Right lung (tissue), 5 donors: ENCODE data around the gene COASY. TPM values are rescaled to one million over a fixed set of nuclear protein-coding genes. Genes with fewer than 3 reads are reported as not detected.
"Not testable (repeated sequence)": the region's sequence is repeated elsewhere in the genome, so short reads cannot be mapped to it uniquely, and the experiment has no call there.

Experiments
- DNase-seq, 2 donors: peaks; one replicate each; pipeline ENCODE4 v3.0.0-alpha.2; 2013
- polyA plus RNA-seq, 5 donors: library from polyadenylated mRNA; unstranded; fragments of 120-200 nt; gene quantifications; one replicate each; pipeline versions ENCODE4 v1.2.1 to v1.2.3, GENCODE V29; 2013; ENCODE audit warnings: inconsistent platforms in 1 of 5, low replicate concordance in 1 of 5; ENCODE audit not compliant: insufficient read length in 5 of 5, insufficient read depth in 1 of 5

Gene COASY
- polyA plus RNA-seq, 5 donors = 33.5 to 46.9 (median 41.0) TPM

DNA sequence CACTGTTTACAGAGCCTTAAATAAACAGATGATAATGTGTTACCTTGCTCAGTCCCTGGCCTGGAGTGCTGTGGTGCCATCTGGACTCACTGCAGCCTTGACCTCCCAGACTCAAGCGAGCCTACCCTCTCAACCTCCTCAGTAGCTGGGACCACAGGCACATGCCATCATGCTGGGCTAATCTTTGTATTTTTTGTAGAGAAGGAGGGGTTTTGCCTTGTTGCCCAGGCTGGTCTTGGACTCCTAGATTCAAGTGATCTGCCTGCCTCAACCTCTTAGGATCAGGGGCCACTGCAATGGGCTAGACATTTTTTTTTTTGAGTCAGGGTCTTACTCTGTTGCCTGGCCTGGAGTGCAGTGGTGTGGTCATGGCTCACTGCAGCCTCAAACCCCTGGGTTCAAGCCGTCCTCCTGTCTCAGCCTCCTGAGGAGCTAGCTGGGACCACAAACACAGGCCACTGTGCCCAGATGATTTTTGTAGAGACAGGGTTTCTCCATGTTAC lies 30.9 kb upstream of the COASY start:
- no peak for DNase-seq

DNA sequence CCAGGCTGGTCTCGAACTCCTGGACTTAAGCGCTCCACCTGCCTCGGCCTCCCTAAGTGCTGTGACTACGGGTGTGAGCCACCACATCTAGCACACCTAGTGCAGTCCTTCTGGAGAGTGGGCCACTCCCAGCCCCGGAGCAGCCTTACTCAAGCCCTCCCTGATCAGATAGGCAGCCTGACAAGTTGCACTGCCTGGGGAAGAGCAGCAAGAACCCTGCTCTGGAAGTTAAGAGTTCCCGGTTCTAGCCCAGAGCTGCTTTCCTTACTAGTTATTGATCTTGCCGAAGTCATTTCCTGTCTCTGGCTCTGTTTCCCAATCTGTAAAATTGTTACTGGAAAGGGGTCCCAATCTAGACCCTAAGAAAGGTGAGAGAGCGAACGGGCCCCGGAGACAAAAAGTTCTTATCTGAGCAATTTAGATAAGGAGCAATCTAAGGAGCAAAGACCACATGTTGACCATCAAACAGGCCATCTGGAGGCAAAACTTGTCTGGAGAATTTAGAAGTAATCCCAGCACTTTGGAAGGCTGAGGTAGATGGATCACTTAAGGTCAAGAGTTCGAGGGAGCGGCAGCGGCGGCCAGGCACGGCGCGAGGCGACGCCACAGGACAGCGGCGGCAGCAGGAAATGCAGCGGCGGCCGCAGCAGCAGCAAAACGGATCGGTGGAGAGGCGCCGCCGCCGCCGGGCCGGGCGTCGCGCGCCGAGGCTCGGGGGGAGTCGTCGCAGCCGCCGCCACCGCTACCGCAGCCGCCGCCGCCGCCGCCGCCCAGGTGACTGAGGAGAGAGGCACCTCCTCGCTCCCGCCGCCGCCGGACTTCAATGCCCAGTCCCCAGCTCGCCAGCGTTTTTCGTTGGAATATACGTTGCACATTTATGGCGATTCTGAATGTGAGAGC lies 30.2 kb upstream of the COASY start:
- peak; percentile 44 to 47 for DNase-seq

DNA sequence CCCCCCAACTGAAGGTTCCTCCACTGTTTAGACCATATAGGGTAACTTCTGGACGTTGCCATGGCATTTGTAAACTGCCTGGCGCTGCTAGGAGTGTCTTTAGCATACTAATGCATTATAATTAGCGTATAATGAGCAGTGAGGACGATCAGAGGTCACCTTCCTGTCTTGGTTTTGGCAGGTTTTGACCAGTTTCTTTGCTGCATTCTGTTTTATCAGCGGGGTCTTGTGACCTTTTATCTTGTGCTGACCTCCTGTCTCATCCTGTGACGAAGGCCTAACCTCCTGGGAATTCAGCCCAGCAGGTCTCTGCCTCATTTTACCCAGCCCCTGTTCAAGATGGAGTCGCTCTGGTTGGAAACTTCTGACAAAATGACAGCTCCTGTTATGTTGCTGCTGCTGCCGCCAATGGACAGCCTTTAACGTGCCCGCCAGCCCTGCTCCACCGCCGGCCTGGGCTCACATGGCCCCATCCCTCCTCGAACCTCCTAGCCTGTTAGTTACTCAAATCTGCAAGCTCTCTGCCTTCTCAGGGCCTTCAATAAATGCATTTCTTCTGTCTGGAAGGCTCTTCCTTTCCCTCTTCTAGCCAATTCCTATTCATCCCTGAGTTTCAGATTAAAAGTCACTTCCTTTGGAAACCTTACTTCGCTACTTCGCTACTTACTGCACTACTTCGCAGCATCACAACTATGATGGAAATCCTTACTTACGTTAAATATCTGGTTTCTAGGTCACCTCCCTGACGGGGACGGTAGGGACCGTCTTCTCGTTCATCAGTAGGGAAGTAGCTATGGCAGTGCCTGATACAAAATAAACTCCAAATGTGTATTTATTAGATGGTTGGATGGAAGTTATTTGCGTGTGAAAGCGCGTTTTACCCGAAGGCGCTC lies 26.5 kb upstream of the COASY start:
- no peak for DNase-seq

DNA sequence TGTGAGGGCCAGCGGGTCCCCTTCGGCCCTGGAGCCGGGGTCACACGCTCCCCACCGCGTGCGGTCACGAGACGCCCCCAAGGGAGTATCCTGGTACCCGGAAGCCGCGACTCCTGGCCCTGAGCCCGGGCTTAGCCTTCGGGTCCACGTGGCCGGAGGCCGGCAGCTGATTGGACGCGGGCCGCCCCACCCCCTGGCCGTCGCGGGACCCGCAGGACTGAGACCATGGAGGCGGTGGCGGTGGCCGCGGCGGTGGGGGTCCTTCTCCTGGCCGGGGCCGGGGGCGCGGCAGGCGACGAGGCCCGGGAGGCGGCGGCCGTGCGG lies 25.9 kb upstream of the COASY start, which contains the start of gene NAGLU:
Gene NAGLU (plus strand): TSS at position 194 of the 324 bp plus-strand sequence. CDS start 32 bp downstream, at position 226.
- DNase-seq = peak; percentile 92 to 93

DNA sequence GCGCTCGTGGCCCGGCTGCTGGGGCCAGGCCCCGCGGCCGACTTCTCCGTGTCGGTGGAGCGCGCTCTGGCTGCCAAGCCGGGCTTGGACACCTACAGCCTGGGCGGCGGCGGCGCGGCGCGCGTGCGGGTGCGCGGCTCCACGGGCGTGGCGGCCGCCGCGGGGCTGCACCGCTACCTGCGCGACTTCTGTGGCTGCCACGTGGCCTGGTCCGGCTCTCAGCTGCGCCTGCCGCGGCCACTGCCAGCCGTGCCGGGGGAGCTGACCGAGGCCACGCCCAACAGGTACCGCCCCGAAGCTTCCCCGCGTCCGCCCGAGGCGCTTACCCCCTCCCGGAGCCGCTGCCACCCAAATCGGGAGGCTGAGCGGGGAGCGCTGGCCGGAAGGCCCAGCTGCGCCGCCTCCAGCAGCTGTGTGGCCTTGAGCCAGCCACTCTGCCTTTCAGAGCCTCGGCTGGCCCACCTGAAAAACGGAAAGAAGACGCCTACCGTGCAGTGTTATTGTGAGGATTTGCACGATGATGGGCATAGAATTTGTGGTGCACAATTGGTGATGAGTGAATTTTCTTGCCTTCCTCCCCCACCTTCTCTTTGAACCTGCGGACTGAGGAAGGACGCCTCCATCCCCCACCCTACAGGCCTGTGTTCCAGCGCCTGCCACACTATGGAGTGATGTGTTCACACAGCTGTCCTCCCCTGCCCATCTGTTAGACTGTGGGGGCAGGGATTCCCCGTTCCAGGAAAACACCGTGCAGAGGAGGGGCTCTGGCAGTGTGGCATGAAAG lies 25.4 kb upstream of the COASY start:
- DNase-seq = peak; percentile 67 to 75

DNA sequence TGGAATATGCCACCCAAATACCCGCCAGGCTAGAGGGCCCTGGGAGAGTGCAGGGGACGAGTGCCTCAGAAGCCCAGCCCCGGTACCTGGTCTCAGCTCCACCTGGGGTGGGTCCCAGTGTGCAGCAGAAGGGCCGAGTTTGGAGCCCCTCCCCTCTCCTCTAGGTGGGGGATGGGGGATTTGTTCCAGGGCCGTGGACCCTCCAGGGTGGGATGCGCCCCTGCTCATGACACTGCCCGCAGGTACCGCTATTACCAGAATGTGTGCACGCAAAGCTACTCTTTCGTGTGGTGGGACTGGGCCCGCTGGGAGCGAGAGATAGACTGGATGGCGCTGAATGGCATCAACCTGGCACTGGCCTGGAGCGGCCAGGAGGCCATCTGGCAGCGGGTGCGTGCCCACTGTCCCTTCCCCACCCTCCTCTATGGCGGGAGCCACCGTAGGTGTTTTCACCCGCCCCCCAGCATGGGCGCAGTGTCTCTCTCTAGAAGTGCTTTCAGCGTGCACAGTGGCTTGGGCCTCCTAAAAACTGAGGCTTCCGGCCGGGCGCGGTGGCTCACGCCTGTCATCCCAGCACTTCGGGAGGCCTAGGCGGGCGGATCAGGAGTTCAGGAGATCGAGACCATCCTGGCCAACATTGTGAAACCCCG lies 24.7 kb upstream of the COASY start:
- no peak for DNase-seq

DNA sequence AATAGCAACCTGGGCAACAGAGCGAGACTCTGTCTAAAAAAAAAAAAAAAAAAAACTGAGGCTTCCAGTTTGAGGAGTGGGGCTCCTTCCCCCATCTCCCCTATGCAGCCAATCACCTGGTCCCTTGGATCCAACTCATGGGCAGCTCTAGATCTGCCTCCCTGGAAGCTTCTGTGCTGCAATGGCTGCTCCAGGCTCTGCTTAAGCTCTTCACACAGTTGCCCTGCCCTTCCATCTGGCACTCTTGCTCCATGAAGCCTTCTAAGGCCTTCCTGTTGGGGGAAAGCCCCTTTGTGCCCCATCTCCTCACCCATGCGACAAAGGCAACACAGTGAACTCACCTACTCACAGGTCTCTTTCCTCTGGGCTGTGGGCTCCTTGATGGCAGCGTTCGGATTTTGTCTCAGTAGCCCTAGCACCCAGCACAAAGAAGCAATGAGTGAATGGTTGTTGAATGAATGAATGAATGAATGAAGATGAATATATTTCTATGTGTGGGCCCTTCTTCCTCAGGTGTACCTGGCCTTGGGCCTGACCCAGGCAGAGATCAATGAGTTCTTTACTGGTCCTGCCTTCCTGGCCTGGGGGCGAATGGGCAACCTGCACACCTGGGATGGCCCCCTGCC lies 24.0 kb upstream of the COASY start:
- no peak for DNase-seq

DNA sequence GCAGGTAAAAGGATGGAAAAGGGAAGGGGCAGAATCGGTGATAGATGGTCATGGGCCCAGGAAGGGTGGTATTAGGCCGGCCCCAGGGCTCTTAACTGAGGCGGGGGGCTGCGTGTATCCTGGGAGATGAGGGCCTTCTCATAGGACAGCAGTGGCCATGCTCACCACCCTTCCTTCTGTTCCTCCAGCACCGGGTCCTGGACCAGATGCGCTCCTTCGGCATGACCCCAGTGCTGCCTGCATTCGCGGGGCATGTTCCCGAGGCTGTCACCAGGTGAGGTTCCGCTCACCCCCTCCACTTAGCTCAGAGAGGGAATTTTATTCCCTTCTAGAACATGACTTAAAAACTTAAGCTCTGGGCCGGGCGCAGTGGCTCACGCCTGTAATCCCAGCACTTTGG lies 23.5 kb upstream of the COASY start:
- no peak for DNase-seq

DNA sequence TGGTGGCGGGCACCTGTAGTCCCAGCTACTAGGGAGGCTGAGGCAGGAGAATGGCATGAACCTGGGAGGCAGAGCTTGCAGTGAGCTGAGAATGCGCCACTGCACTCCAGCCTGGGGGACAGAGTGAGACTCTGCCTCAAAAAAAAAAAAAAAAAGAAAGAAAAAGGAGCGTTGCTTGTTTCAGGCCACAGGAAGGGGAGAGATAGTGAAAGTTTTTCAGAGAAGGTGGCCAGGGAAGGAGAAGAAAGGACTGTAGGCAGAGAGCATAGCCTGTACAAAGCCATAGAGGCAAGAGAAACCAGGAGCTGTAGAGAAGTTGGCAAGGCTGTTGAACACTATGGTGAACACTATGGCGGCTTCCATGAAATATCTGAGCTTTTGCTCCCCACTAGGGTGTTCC lies 21.4 kb upstream of the COASY start:
- not testable (repeated sequence) for DNase-seq

DNA sequence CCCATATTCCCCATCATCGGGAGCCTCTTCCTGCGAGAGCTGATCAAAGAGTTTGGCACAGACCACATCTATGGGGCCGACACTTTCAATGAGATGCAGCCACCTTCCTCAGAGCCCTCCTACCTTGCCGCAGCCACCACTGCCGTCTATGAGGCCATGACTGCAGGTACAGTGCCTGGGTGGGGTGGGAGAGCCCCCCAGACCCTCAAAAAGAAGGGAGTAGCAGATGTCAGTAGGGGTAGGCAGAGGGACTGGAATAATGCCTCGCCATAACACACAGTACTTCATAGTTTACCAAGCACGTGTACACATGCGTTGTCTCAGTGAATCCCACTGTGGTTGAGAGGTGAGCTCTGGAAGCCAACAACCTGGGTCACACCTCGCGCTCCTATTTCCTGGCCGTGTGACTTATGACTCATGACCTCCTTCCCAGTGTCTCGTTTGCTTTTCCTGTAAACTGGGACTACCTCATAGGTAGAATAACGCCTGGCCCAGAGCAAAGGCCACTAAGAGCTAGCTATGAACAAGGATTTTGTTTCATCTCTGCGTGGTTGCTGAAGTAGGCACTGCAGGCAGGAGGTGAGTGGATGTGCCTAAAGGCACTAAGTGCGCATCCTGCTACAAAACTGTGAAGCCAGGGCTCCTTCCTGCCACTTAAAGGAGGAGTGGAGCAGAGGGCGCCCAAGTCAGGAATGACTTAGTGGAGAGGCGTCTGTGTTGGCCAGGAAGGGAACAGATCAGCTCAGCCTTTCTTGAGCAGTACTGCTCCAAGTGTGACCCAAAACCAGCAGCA lies 20.7 kb upstream of the COASY start:
- no peak for DNase-seq

DNA sequence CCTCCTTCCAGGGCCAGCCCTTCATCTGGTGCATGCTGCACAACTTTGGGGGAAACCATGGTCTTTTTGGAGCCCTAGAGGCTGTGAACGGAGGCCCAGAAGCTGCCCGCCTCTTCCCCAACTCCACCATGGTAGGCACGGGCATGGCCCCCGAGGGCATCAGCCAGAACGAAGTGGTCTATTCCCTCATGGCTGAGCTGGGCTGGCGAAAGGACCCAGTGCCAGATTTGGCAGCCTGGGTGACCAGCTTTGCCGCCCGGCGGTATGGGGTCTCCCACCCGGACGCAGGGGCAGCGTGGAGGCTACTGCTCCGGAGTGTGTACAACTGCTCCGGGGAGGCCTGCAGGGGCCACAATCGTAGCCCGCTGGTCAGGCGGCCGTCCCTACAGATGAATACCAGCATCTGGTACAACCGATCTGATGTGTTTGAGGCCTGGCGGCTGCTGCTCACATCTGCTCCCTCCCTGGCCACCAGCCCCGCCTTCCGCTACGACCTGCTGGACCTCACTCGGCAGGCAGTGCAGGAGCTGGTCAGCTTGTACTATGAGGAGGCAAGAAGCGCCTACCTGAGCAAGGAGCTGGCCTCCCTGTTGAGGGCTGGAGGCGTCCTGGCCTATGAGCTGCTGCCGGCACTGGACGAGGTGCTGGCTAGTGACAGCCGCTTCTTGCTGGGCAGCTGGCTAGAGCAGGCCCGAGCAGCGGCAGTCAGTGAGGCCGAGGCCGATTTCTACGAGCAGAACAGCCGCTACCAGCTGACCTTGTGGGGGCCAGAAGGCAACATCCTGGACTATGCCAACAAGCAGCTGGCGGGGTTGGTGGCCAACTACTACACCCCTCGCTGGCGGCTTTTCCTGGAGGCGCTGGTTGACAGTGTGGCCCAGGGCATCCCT lies 18.5 kb upstream of the COASY start:
- no peak for DNase-seq

DNA sequence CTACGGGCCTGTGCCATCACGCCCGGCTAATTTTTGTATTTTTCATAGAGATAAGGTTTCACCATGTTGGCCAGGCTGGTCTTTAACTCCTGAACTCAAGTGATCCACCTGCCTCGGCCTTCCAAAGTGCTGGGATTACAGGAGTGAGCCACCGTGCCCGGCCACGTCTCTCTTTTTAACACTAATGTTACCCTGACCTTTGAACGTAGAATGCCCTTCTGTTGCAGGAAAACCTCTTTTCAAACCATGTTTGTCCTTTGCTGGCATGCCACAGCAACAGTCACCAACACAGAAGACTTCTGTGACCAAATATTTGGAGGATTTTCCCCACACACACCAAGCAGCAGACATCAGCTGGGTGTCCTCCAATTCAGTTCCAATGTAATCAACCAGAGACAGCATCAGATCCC lies 17.1 kb upstream of the COASY start:
- DNase-seq = no peak

DNA sequence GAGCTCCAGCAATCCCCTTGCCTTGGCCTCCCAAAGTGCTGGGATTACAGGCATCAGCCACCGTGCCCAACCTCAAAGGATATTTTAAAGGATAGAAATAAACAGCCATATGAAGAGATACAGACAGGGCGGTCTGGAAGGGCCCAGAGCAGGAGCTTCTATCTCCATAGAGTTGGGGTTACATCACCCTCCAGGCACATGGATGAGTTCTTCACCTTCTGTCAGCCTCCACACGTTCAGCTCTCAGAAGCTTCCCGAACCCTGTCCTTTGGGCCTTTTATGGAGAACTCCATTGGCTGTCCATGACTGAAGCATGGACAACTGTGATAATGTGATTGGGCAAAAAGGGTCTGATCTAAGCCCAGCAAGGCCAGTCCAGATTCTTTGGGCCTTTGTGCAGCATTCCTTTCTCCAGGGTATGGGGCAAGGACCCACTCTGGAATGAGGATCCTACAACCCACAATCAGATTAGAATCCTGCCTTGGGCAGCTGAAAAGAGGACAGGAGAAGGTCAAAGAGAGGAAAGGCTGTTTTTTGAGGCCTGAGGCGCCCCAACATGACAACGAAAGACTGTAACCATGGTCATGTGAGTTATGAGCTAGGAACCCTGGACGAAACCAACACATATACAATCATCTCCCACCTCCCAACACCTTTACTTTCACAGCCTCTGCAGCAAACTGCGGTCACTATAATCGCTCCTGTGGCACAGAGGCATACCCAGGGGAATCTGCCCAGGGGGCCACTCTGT lies 16.0 kb upstream of the COASY start:
- not testable (repeated sequence) for DNase-seq

DNA sequence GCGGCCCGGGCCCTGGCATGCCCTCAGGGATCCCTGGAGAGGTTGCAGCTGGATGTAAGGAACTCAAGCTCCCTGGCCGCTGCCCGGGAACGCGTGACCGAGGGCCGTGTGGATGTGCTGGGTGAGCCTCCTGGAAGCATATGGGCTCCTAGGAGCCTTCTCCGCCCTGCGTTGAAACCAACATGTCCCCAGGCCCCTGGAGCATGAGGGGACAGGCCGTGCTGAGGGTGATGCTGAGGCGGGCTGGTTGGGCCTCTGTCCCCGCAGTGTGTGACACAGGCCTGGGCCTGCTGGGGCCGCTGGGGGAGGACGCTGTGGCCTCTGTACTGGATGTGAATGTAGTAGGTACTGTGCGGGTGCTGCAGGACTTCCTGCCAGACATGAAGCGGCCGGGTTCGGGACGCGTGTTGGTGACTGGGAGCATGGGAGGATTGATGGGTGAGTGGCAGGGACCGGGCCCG lies 14.9 kb upstream of the COASY start:
- DNase-seq = no peak

DNA sequence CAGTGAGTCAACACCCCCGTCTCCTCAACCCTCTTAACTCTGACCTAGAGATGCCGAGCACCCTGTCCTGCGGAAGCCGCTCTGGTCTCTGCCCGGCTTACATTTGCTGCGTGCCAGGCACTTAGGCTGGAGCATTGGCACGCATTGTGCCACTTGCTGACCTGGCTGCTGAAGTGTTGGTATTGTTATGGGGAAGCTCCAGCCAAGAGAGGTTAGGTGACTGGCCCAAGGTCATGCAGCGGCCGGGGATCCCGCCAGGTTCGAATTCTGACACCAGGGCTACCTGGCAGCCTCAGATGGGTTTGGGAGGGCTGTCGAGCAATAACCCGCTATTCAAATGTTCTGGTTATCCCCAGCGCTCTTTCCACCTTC lies 14.3 kb upstream of the COASY start:
- DNase-seq = no peak

DNA sequence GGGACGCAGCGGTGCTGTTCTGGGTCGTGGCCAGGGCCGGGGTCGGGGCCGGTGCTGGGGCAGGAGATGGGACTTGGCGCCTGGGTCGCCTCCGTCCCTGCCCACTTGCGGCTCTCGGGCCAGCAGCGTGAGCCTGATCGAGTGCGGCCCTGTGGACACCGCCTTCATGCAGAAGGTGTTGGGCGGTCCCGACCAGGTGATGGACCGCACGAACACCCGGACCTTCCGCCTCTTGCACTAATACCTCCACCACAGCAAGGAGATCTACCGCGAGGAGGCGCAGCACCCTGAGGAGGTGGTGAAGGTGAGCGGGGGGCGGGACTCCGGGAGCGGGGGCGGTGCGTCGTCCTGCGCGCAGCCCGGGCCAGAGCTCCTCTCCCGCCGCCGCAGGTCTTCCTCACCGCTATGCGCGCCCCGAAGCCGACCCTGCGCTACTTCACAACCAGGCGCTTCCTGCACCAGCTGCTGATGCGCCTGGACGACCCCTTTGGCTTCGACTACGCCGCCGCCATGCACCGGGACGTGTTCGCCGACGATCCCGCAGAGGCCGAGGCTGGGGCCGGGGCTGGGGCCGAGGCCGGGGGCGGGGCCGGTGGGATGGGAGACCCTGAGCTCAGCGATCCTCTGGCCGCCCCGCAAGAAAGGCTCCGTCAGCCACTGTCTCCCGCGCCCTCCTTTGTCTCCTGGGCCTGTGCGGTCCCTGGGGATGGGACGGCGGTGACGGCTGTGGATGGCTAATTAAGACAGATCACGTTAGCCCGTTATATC lies 13.7 kb upstream of the COASY start:
- no peak for DNase-seq
